Right lobe of liver (tissue), 6 donors: ENCODE measurements around the gene SPIB. TPM values are rescaled to one million over a fixed set of nuclear protein-coding genes. Genes with fewer than 3 reads are reported as not detected.

ENCODE experiments used
- ATAC-seq, 4 donors: fragments of 200-7000 bp; cut with Tn5 transposase; one replicate each; pipeline ENCODE4 v1.9.1; 2020; ENCODE audit warnings: mild to moderate bottlenecking in 4 of 4, moderate library complexity in 4 of 4
- DNase-seq, 3 donors: peaks; one replicate each; pipeline ENCODE4 v3.0.0-alpha.2; 2020
- H3K27ac ChIP-seq, 3 donors: fragments of 200-600 bp; one replicate each; pipeline ENCODE4 v1.8.0; 2022
- H3K27me3 ChIP-seq, 2 donors: fragments of 200-600 bp; one replicate each; pipeline ENCODE4 v1.8.0; 2022
- H3K36me3 ChIP-seq, 4 donors: fragments of 200-600 bp; sonication (generic) in 1 of 4; one replicate each; pipeline versions ENCODE4 v1.5.1 to v1.8.0; 2017 to 2022; ENCODE audit warnings: control low read depth in 1 of 4
- H3K4me1 ChIP-seq, 4 donors: fragments of 200-600 bp; sonication (generic) in 1 of 4; one replicate each; pipeline versions ENCODE4 v1.5.1 to v1.8.0; 2017 to 2022; ENCODE audit warnings: control low read depth in 1 of 4
- H3K4me3 ChIP-seq, 3 donors: fragments of 200-600 bp; one replicate each; pipeline ENCODE4 v1.8.0; 2022
- H3K9me3 ChIP-seq, 4 donors: fragments of 200-600 bp; sonication (generic) in 1 of 4; one replicate each; pipeline versions ENCODE4 v1.5.1 to v1.8.0; 2017 to 2022; ENCODE audit warnings: control low read depth in 1 of 4
- CTCF ChIP-seq, 4 donors: fragments of 200-600 bp in 3 of 4; fragments of 450-650 bp in 1 of 4; IDR thresholded peaks; one replicate each; pipeline versions ENCODE4 v1.5.1 to v1.8.0; 2016 to 2022; ENCODE audit warnings: antibody characterized with exemption in 4 of 4, mild to moderate bottlenecking in 2 of 4
- POLR2A ChIP-seq: fragments of 450-650 bp; IDR thresholded peaks from one replicate; pipeline ENCODE4 v1.6.1; 2017; ENCODE audit warnings: antibody characterized with exemption, mild to moderate bottlenecking
- WGBS: methylation state at CpG from one replicate; pipeline ENCODE4 v1.1.6; 2018; ENCODE audit warnings: low coverage, low lambda C conversion rate; ENCODE audit not compliant: insufficient coverage; ENCODE audit errors: missing lambda C conversion rate; 5-methylcytosine and 5-hydroxymethylcytosine counted together
- intact Hi-C, 2 donors: fragments of 100-400 bp; cut with DNase I; formaldehyde crosslinking; loops; one replicate each; pipeline versions ENCODE4 v1.11.2 to v1.14.1; 2022
- total RNA-seq, 6 experiments: library from RNA; depleted of rRNA in 2 of 6; stranded (reverse); fragments of >200 nt in 2 of 6; fragmentation: NEBNext Ultra II Directional in 3 of 6; extraction: Animal tissue kit (Norgen Biotek cat#: 25700) in 3 of 6; gene quantifications; one replicate each; pipeline versions ENCODE4 v1.1.0 to v1.2.4, GENCODE V29; 2016 to 2023
- donor health status: DM: no; HTN: yes; CAD: no.
- donor health status: DM: no; HTN: no; CAD: no.
- donor health status: DM: no; HTN: no; CAD: no.
- donor health status: DM: no; HTN: yes; CAD: no.
- donor health status: DM: no; HTN: yes; CAD: no.

Gene SPIB
- total RNA-seq, 6 experiments from 2014 or later = 0.51 TPM; not detected in 5

GRCh38 chr19:50417111-50418081 is 1.3 kb upstream of the SPIB start:
- ATAC-seq (no peak), DNase-seq (no peak)
- no peak for TF ChIP-seq CTCF (IDR thresholded peaks at IDR 0.05)
- Histone ChIP-seq H3K36me3 (no peaks in the 10 kb centered on the region), H3K4me1 (no peaks in the 10 kb centered on the region), H3K9me3 (no peaks in the 10 kb centered on the region), H3K27me3 (no peaks in the 10 kb centered on the region), H3K4me3 (no peak overlapping the region), H3K27ac (no peak overlapping the region)
- WGBS = 70% methylated on average over 2 of the region's 42 CpGs
- intact Hi-C loops = no loop called here

DNA sequence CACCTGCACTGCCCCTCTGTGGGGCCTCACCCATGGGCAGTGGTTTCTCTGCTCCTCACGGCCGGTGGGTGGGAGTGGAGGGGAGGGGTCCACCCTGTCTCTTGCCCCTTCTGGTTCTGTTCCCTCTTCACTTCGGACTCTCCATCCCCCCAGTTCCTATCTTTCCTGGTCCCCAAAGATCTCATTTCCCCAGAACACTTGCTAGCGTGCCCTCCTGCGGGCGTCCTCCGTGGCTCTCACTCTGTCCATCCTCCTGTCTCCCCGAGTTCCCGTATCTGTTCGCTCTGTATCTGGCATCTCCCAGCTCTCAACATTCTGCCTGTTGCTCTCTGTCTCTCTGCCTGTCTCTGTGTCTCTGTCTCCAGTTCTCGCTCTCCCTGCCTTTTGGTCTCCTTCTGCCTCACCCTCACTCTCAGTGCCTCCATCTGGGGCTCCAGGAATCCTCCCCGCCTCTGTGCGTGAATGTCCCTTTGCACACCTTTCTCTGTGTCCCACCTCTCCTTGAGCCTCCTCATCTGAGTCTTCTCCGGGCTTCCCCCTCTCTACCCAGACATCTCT is 363 bp downstream of the SPIB start:
- DNase-seq (no peak), ATAC-seq (no peak)
- Histone ChIP-seq H3K4me1 (no peaks in the 10 kb centered on the region), H3K4me3 (no peak overlapping the region), H3K27me3 (no peaks in the 10 kb centered on the region), H3K27ac (no peak overlapping the region), H3K36me3 (no peaks in the 10 kb centered on the region), H3K9me3 (no peaks in the 10 kb centered on the region)
- TF ChIP-seq CTCF (IDR thresholded peaks at IDR 0.05) (no peak), POLR2A (no peak)
- intact Hi-C loops = no loop called here
- WGBS = 11% methylated on average over 13 of the region's 14 CpGs

DNA sequence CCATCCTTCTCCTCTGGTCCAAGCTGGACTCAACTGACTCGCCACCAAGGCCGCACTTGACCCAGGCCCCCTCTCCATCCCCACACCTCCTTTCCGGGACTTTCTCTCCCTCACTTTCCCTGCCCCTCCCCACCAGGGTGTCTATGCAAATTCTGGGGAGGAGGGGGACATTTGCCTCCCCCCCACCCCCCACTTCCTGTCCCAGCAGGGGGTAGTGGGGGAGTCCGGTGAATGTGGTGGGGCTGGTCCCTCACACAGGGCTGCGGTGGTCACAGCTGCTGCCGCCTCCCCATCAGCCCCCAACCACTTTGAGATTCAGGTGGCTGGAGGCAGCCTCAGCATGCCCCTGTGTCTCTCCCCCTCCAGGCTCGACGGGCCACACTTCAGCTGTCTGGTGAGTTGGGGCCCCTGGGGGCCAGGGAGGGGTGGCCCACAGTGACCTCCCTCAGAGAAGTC is 870 bp downstream of the SPIB start:
- no peaks in the 10 kb centered on the region for H3K36me3 ChIP-seq
- DNase-seq = no peak
- TF ChIP-seq CTCF (IDR thresholded peaks at IDR 0.05) = no peak
- TF ChIP-seq POLR2A = no peak
- no peaks in the 10 kb centered on the region for H3K9me3 ChIP-seq
- no peak overlapping the region for H3K27ac ChIP-seq
- intact Hi-C loops = no loop called here
- H3K4me3 ChIP-seq = no peak overlapping the region
- H3K27me3 ChIP-seq = no peaks in the 10 kb centered on the region
- H3K4me1 ChIP-seq = no peaks in the 10 kb centered on the region
- no peak for ATAC-seq
- 13% methylated on average over 3 of the region's 8 CpGs for WGBS

- no peak for ATAC-seq
- H3K27me3 ChIP-seq = no peaks in the 10 kb centered on the region
- no peak overlapping the region for H3K27ac ChIP-seq
- 21% methylated on average over 3 of the region's 3 CpGs for WGBS
- H3K9me3 ChIP-seq = no peaks in the 10 kb centered on the region
- TF ChIP-seq POLR2A (no peak), CTCF (IDR thresholded peaks at IDR 0.05) (no peak)
- intact Hi-C loops = no loop called here
- H3K36me3 ChIP-seq = no peaks in the 10 kb centered on the region
- no peak overlapping the region for H3K4me3 ChIP-seq
- no peaks in the 10 kb centered on the region for H3K4me1 ChIP-seq
- DNase-seq = no peak
Measured at GRCh38 chr19:50420127-50420526, 1.4 kb downstream of the SPIB start.
